RPMI8226 (cell line): ENCODE results near the gene OR7G2.

Source experiments
- DNase-seq: peaks from one replicate; pipeline ENCODE4 v3.0.0-alpha.2; 2015

Gene OR7G2

GRCh38 chr19:9107375-9107774, at the start of gene OR7G2:
Gene OR7G2 (minus strand): TSS chr19:9107475. CDS start chr19:9103243, 4,232 bp downstream.
- no peak for DNase-seq

GRCh38 chr19:9156304-9156703, 49.0 kb upstream of the OR7G2 start:
- DNase-seq: no peak

GRCh38 chr19:9155591-9155990, 48.3 kb upstream of the OR7G2 start:
- DNase-seq: no peak

- DNase-seq: no peak
These were observed 44.1 kb upstream of the OR7G2 start for GRCh38 chr19:9151367-9151766.

- DNase-seq: no peak
These were observed 43.4 kb upstream of the OR7G2 start for GRCh38 chr19:9150650-9151049.

GRCh38 chr19:9149997-9150396, 42.7 kb upstream of the OR7G2 start:
- DNase-seq: no peak

- no peak for DNase-seq
These were observed 41.4 kb upstream of the OR7G2 start for GRCh38 chr19:9148697-9149096.

GRCh38 chr19:9146882-9147281, 39.6 kb upstream of the OR7G2 start:
- no peak for DNase-seq

- DNase-seq: no peak
These were observed 37.6 kb upstream of the OR7G2 start for GRCh38 chr19:9144920-9145319.

GRCh38 chr19:9140159-9140874, 33.0 kb upstream of the OR7G2 start, which contains the start of gene ZNF317:
Gene ZNF317 (plus strand): TSS chr19:9140397. CDS start chr19:9156017, 15,620 bp downstream.
- peak; percentile 96 for DNase-seq

GRCh38 chr19:9139609-9140158, 32.4 kb upstream of the OR7G2 start:
- no peak for DNase-seq

- no peak for DNase-seq
These were observed 25.1 kb upstream of the OR7G2 start for GRCh38 chr19:9132422-9132821.

GRCh38 chr19:9130965-9131364, 23.7 kb upstream of the OR7G2 start:
- peak; percentile 78 for DNase-seq

- DNase-seq: no peak
These were observed 20.9 kb upstream of the OR7G2 start for GRCh38 chr19:9128171-9128570.

GRCh38 chr19:9126900-9127405, 19.7 kb upstream of the OR7G2 start, which contains the start of gene OR7G3:
Gene OR7G3 (minus strand): TSS chr19:9126950. CDS start chr19:9126950, 0 bp downstream.
- DNase-seq: no peak

- DNase-seq: no peak
These were observed 9.3 kb upstream of the OR7G2 start for GRCh38 chr19:9116547-9116946.

- DNase-seq: no peak
These were observed 8.1 kb upstream of the OR7G2 start, which contains the start of gene OR7G1 for GRCh38 chr19:9115307-9115813. Gene OR7G1 (minus strand): TSS chr19:9115763. CDS start chr19:9115763, 0 bp downstream.

GRCh38 chr19:9109959-9110358, 2.7 kb upstream of the OR7G2 start:
- no peak for DNase-seq

- no peak for DNase-seq
These were observed 20.5 kb downstream of the OR7G2 start, which contains the start of gene OR1M1 for GRCh38 chr19:9086761-9087160. Gene OR1M1 (plus strand): TSS chr19:9087061. CDS start chr19:9093245, 6,184 bp downstream.

GRCh38 chr19:9078651-9079050, 28.6 kb downstream of the OR7G2 start:
- no peak for DNase-seq

GRCh38 chr19:9076901-9077300, 30.4 kb downstream of the OR7G2 start:
- no peak for DNase-seq

- peak; percentile 69 for DNase-seq
These were observed 32.0 kb downstream of the OR7G2 start for GRCh38 chr19:9075064-9075949.

GRCh38 chr19:9073806-9074205, 33.5 kb downstream of the OR7G2 start:
- DNase-seq: no peak
